HG03103 (cell line): ENCODE measurements around the gene KCNMB4.
"Not testable (repeated sequence)": the region's sequence is repeated elsewhere in the genome, so short reads cannot be mapped to it uniquely, and the experiment has no call there.

Source experiments
- ATAC-seq: cut with Tn5 transposase; IDR thresholded peaks from one replicate; pipeline ENCODE4 v1.9.1; 2021; ENCODE audit warnings: low read depth; ENCODE audit not compliant: unreplicated experiment

KCNMB4 gene

GRCh38 chr12:70367258-70368141 is 1.4 kb downstream of the KCNMB4 start:
- no peak for ATAC-seq

- ATAC-seq = no peak
These were observed 6.8 kb downstream of the KCNMB4 start for GRCh38 chr12:70372881-70373280.

- no peak for ATAC-seq
These were observed 13.8 kb downstream of the KCNMB4 start for GRCh38 chr12:70379846-70380245.

- ATAC-seq = no peak
These were observed 17.4 kb downstream of the KCNMB4 start for GRCh38 chr12:70383484-70383883.

- ATAC-seq = no peak
These were observed 17.8 kb downstream of the KCNMB4 start for GRCh38 chr12:70383886-70384285.

- ATAC-seq = no peak
These were observed 20.7 kb downstream of the KCNMB4 start for GRCh38 chr12:70386771-70387170.

- no peak for ATAC-seq
These were observed 23.6 kb downstream of the KCNMB4 start for GRCh38 chr12:70389678-70390077.

- not testable (repeated sequence) for ATAC-seq
These were observed 26.5 kb downstream of the KCNMB4 start for GRCh38 chr12:70392631-70393030.

GRCh38 chr12:70393787-70394499 is 27.9 kb downstream of the KCNMB4 start:
- no peak for ATAC-seq

- ATAC-seq = no peak
These were observed 31.9 kb downstream of the KCNMB4 start for GRCh38 chr12:70398002-70398401.

GRCh38 chr12:70398862-70399261 is 32.8 kb downstream of the KCNMB4 start:
- no peak for ATAC-seq

- no peak for ATAC-seq
These were observed 33.2 kb downstream of the KCNMB4 start for GRCh38 chr12:70399311-70399710.

- ATAC-seq = no peak
These were observed 34.0 kb downstream of the KCNMB4 start for GRCh38 chr12:70400124-70400523.

GRCh38 chr12:70402597-70402996 is 36.5 kb downstream of the KCNMB4 start:
- no peak for ATAC-seq

GRCh38 chr12:70403826-70404225 is 37.7 kb downstream of the KCNMB4 start:
- no peak for ATAC-seq

- no peak for ATAC-seq
These were observed 42.1 kb downstream of the KCNMB4 start for GRCh38 chr12:70408004-70408790.

- ATAC-seq = peak; percentile 82
These were observed 49.9 kb downstream of the KCNMB4 start for GRCh38 chr12:70415987-70416386.

- no peak for ATAC-seq
These were observed 51.0 kb downstream of the KCNMB4 start for GRCh38 chr12:70417121-70417520.

GRCh38 chr12:70418101-70418500 is 52.0 kb downstream of the KCNMB4 start:
- ATAC-seq = no peak

- no peak for ATAC-seq
These were observed 56.5 kb downstream of the KCNMB4 start for GRCh38 chr12:70422631-70423030.

- no peak for ATAC-seq
These were observed 60.5 kb downstream of the KCNMB4 start for GRCh38 chr12:70426620-70427019.
